Raji (cell line): ENCODE results near the gene VEPH1.

ENCODE experiments used
- POLR2A ChIP-seq: IDR thresholded peaks from 2 replicates; pipeline ENCODE4 v1.6.1; 2011; ENCODE audit warnings: low read depth, low read length, control low read depth; ENCODE audit not compliant: insufficient read depth

Gene VEPH1

GRCh38 chr3:157463816-157464215 lies 39.4 kb downstream of the VEPH1 start:
- no peak for TF ChIP-seq POLR2A

GRCh38 chr3:157460253-157460652 lies 43.0 kb downstream of the VEPH1 start:
- TF ChIP-seq POLR2A = no peak

GRCh38 chr3:157459706-157460105 lies 43.5 kb downstream of the VEPH1 start:
- no peak for TF ChIP-seq POLR2A

- no peak for TF ChIP-seq POLR2A
Observed at GRCh38 chr3:157453824-157454223, 49.4 kb downstream of the VEPH1 start.

- no peak for TF ChIP-seq POLR2A
Observed at GRCh38 chr3:157452097-157452496, 51.1 kb downstream of the VEPH1 start.

GRCh38 chr3:157447026-157447694 lies 56.1 kb downstream of the VEPH1 start:
- TF ChIP-seq POLR2A = no peak

- no peak for TF ChIP-seq POLR2A
Observed at GRCh38 chr3:157445857-157446256, 57.4 kb downstream of the VEPH1 start.

- no peak for TF ChIP-seq POLR2A
Observed at GRCh38 chr3:157444797-157445184, 58.4 kb downstream of the VEPH1 start.

- no peak for TF ChIP-seq POLR2A
Observed at GRCh38 chr3:157443905-157444796, 59.1 kb downstream of the VEPH1 start.

- TF ChIP-seq POLR2A = no peak
Observed at GRCh38 chr3:157442729-157443128, 60.5 kb downstream of the VEPH1 start.

GRCh38 chr3:157441102-157441624 lies 62.1 kb downstream of the VEPH1 start:
- no peak for TF ChIP-seq POLR2A

GRCh38 chr3:157438194-157438730 lies 65.0 kb downstream of the VEPH1 start:
- no peak for TF ChIP-seq POLR2A

- TF ChIP-seq POLR2A = no peak
Observed at GRCh38 chr3:157436583-157437291, 66.5 kb downstream of the VEPH1 start, which contains the start of gene PTX3. Gene PTX3 (plus strand): TSS chr3:157436850. CDS start chr3:157436934, 84 bp downstream.

- TF ChIP-seq POLR2A = no peak
Observed at GRCh38 chr3:157429708-157430107, 73.5 kb downstream of the VEPH1 start.

- no peak for TF ChIP-seq POLR2A
Observed at GRCh38 chr3:157428853-157429252, 74.4 kb downstream of the VEPH1 start.

GRCh38 chr3:157427901-157428300 lies 75.3 kb downstream of the VEPH1 start:
- TF ChIP-seq POLR2A = no peak

- no peak for TF ChIP-seq POLR2A
Observed at GRCh38 chr3:157423337-157423736, 79.9 kb downstream of the VEPH1 start.
